AG09319 (cell line): ENCODE results near the gene TGFB1.

Experiments used
- DNase-seq: peaks from one replicate; pipeline ENCODE4 v3.0.0-alpha.2; 2010; ENCODE audit warnings: low read depth; ENCODE audit errors: extremely low read depth
- TF ChIP-seq, protein P1 (sequence below): IDR thresholded peaks from 2 replicates; pipeline ENCODE4 v1.5.1; 2011; ENCODE audit warnings: low read depth, mild to moderate bottlenecking, inconsistent platforms, low read length, moderate library complexity

Gene TGFB1

GRCh38 chr19:41357746-41358145 lies 4.0 kb upstream of the TGFB1 start:
- DNase-seq = no peak
- TF ChIP-seq, protein P1, sequence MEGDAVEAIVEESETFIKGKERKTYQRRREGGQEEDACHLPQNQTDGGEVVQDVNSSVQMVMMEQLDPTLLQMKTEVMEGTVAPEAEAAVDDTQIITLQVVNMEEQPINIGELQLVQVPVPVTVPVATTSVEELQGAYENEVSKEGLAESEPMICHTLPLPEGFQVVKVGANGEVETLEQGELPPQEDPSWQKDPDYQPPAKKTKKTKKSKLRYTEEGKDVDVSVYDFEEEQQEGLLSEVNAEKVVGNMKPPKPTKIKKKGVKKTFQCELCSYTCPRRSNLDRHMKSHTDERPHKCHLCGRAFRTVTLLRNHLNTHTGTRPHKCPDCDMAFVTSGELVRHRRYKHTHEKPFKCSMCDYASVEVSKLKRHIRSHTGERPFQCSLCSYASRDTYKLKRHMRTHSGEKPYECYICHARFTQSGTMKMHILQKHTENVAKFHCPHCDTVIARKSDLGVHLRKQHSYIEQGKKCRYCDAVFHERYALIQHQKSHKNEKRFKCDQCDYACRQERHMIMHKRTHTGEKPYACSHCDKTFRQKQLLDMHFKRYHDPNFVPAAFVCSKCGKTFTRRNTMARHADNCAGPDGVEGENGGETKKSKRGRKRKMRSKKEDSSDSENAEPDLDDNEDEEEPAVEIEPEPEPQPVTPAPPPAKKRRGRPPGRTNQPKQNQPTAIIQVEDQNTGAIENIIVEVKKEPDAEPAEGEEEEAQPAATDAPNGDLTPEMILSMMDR = no peak

- no peak for DNase-seq
- TF ChIP-seq, protein P1 = no peak
Observed at GRCh38 chr19:41356984-41357739, 3.4 kb upstream of the TGFB1 start.

DNA sequence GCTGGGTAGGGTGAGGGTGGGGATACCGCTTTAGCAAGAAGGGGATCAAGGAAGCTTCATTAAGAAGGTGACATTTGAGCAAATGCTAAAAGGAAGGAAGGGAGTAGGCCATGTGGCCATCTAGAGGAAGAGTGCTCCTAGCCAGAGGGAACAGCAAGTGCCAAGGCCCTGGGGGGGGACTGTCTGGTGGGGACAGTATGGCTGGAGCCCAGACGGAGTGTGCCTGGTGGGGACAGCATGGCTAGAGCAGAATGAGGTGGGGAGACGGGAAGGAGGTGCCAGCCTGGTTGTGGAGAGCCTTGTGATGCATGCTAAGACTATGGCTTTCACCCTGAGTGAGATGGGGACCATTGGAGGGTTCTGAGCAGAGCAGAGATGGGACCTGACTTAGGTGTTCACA lies 2.1 kb upstream of the TGFB1 start:
- DNase-seq = no peak
- TF ChIP-seq, protein P1 = no peak

GRCh38 chr19:41355035-41355434 lies 1.3 kb upstream of the TGFB1 start:
- TF ChIP-seq, protein P1 = no peak
- no peak for DNase-seq

GRCh38 chr19:41354343-41354953 lies 726 bp upstream of the TGFB1 start:
- DNase-seq = no peak
- TF ChIP-seq, protein P1 = no peak

DNA sequence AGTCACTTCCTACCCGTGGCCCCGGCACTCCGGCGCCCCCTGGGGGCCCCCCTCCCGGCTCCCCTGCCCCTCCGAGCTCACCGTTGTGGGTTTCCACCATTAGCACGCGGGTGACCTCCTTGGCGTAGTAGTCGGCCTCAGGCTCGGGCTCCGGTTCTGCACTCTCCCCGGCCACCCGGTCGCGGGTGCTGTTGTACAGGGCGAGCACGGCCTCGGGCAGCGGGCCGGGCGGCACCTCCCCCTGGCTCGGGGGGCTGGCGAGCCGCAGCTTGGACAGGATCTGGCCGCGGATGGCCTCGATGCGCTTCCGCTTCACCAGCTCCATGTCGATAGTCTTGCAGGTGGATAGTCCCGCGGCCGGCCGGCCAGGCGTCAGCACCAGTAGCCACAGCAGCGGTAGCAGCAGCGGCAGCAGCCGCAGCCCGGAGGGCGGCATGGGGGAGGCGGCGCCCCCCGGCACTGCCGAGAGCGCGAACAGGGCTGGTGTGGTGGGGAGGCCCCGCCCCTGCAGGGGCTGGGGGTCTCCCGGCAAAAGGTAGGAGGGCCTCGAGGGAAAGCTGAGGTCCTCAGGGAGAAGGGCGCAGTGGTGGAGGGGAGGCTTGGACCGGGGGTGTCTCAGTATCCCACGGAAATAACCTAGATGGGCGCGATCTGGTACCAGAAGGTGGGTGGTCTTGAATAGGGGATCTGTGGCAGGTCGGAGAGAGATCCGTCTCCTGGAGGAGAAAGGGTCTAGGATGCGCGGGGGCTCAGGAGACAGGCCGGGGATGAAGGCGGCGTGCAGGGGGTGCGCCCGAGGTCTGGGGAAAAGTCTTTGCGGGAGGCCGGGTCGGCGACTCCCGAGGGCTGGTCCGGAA lies 885 bp downstream of the TGFB1 start:
- DNase-seq = no peak
- TF ChIP-seq, protein P1 = peak; percentile 70

DNA sequence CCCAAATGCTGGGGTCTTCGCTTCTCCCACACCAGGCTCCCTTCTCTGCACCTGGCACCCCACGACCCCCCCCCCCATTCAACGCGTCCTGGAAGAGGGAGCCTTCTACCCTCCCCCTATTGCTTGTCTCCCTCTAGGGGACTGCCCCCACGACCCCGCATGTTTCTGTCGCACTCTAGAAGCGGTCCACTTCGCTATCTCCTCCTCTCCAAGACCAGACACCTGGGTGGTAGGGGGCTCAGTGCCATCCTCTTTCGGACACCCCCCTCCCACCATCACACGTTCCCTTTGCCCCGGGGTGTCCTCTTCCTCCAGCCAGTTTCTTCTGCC lies 1.5 kb downstream of the TGFB1 start:
- TF ChIP-seq, protein P1 = no peak
- DNase-seq = no peak
